Small intestine (tissue), 7 donors: ENCODE measurements around the gene TANGO6. TPM values are rescaled to one million over a fixed set of nuclear protein-coding genes. Genes with fewer than 3 reads are reported as not detected.
"Not testable (repeated sequence)": the region's sequence is repeated elsewhere in the genome, so short reads cannot be mapped to it uniquely, and the experiment has no call there.

Experiments
- DNase-seq, 2 donors: peaks; one replicate each; pipeline versions ENCODE4 v3.0.0 to v3.0.0-alpha.2; 2013
- FAIRE-seq: peaks from 2 replicates; lab custom pipeline; 2012; peaks lifted over from hg19 to GRCh38; lab: Jason Lieb, UNC
- H3K27ac ChIP-seq, 3 donors: one replicate each; pipeline ENCODE4 v1.5.1; 2013; ENCODE audit warnings: low read length in 2 of 3, mild to moderate bottlenecking in 2 of 3, control low read depth in 1 of 3, inconsistent platforms in 1 of 3, low read depth in 1 of 3, moderate library complexity in 1 of 3
- H3K27me3 ChIP-seq, 3 donors: one replicate each; pipeline ENCODE4 v1.6.1; 2013; ENCODE audit warnings: low read length in 3 of 3, inconsistent platforms in 1 of 3; ENCODE audit not compliant: control insufficient read depth in 3 of 3, insufficient read depth in 3 of 3
- H3K36me3 ChIP-seq, 3 donors: one replicate each; pipeline ENCODE4 v1.6.1; 2013; ENCODE audit warnings: low read length in 3 of 3, inconsistent platforms in 1 of 3, low read depth in 1 of 3, mild to moderate bottlenecking in 1 of 3, moderate library complexity in 1 of 3; ENCODE audit not compliant: control insufficient read depth in 3 of 3, insufficient read depth in 2 of 3
- H3K4me1 ChIP-seq, 3 donors: one replicate each; pipeline ENCODE4 v1.6.1; 2013; ENCODE audit warnings: low read length in 2 of 3, inconsistent platforms in 1 of 3, low read depth in 1 of 3, mild to moderate bottlenecking in 1 of 3, moderate library complexity in 1 of 3; ENCODE audit not compliant: control insufficient read depth in 3 of 3, insufficient read depth in 2 of 3
- H3K4me3 ChIP-seq, 3 donors: one replicate each; pipeline ENCODE4 v1.5.1; 2013; ENCODE audit warnings: low read length in 3 of 3, control low read depth in 1 of 3, inconsistent platforms in 1 of 3, low read depth in 1 of 3, mild to moderate bottlenecking in 1 of 3, moderate library complexity in 1 of 3
- H3K9me3 ChIP-seq, 2 donors: one replicate each; pipeline ENCODE4 v1.6.1; 2013; ENCODE audit warnings: low read depth in 1 of 2, low read length in 1 of 2; ENCODE audit not compliant: control insufficient read depth in 2 of 2, insufficient read depth in 1 of 2
- WGBS, 3 donors: extraction: QIAGEN DNeasy Blood & Tissue Kit; methylation state at CpG; one replicate each; pipeline ENCODE4 v1.1.7; 2013; 5-methylcytosine and 5-hydroxymethylcytosine counted together
- polyA plus RNA-seq, 4 donors: library from polyadenylated mRNA; stranded (reverse) in 3 of 4; unstranded in 1 of 4; fragments of 200-250 nt in 3 of 4; fragments of 120-200 nt in 1 of 4; gene quantifications; one replicate each; pipeline versions ENCODE4 v1.2.1 to v1.2.3, GENCODE V29; 2013
- donor health status: healthy with polysubstance abuse.
- donor health status: control.
- donor health status: control.
- donor health status: Bipolar disorder and iron deficiency.
- donor health status: healthy.

The TANGO6 gene
- polyA plus RNA-seq, 4 donors = 0.67 to 7.7 (median 2.9) TPM

DNA sequence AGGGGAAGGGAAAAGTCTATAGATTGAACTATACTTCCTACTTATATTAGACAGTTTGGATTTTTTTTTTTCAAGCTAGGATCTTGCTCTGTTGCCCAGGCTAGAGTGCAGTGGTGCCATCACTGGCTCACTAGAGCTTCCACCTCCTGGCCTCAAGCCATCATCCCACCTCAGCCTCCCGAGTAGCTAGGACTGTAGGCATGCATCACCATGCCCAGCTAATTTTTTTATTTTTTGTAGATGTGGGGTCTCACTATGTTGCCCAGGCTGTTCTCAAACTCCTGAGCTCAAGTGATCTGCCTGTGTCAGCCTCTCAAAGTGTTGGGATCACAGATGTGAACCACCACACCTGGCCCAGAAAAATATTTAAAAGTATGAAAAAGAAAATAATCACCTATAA is 141.1 kb downstream of the TANGO6 start:
- Histone ChIP-seq H3K27me3 (no peaks in the 10 kb centered on the region), H3K4me3 (no peak overlapping the region), H3K4me1 (no peaks in the 10 kb centered on the region), H3K36me3 (peaks cover 0 to 4% (median 0%) of the 10 kb centered on the region in 3 donors), H3K9me3 (no peaks in the 10 kb centered on the region), H3K27ac (no peak overlapping the region)
- FAIRE-seq = no peak
- 89 to 96% (median 91%) methylated on average over 1 of the region's 1 CpG for WGBS, 3 donors
- no peak for DNase-seq

DNA sequence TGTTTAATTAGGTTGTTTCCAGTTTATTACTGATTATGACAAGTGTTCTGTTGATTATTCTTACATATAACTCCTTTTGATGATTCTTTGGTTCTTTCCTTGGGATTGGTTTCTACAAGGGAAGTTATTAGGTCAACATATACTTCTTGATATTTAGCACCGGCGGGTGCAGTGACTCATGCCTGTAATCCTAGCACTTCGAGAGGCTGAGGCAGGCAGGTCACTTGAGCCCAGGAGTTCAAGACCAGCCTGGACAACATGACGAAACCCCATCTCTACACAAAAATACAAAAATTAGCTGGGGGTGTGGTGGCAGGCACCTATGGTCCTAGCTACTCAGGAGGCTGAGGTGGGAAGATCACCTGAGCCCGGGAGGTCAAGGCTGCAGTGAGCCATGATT is 141.9 kb downstream of the TANGO6 start:
- no peaks in the 10 kb centered on the region for H3K27me3 ChIP-seq
- no peak for FAIRE-seq
- 83 to 94% (median 86%) methylated on average over 5 of the region's 5 CpGs for WGBS, 3 donors

GRCh38 chr16:68985855-68986254 is 142.5 kb downstream of the TANGO6 start:
- Histone ChIP-seq H3K4me3 (no peak overlapping the region), H3K27ac (no peak overlapping the region), H3K36me3 (no peaks in the 10 kb centered on the region), H3K4me1 (no peaks in the 10 kb centered on the region), H3K9me3 (no peaks in the 10 kb centered on the region), H3K27me3 (no peaks in the 10 kb centered on the region)
- DNase-seq (no peak), FAIRE-seq (no peak)
- WGBS, 3 donors = 89 to 95% (median 94%) methylated on average over 2 of the region's 2 CpGs

More for the DNA sequence above, 141.9 kb downstream of the TANGO6 start:
- H3K4me1 ChIP-seq = no peaks in the 10 kb centered on the region
- no peak overlapping the region for H3K4me3 ChIP-seq
- H3K27ac ChIP-seq = no peak overlapping the region
- peaks cover 0 to 4% (median 0%) of the 10 kb centered on the region in 3 donors for H3K36me3 ChIP-seq
- no peaks in the 10 kb centered on the region for H3K9me3 ChIP-seq
- no peak for DNase-seq

GRCh38 chr16:68987734-68988457 is 144.6 kb downstream of the TANGO6 start:
- Histone ChIP-seq H3K9me3 (no peaks in the 10 kb centered on the region), H3K27me3 (no peaks in the 10 kb centered on the region), H3K4me1 (no peaks in the 10 kb centered on the region), H3K27ac (no peak overlapping the region), H3K36me3 (no peaks in the 10 kb centered on the region), H3K4me3 (no peak overlapping the region)
- DNase-seq (no peak), FAIRE-seq (no peak)
- 79 to 93% (median 90%) methylated on average over 4 of the region's 4 CpGs for WGBS, 3 donors

DNA sequence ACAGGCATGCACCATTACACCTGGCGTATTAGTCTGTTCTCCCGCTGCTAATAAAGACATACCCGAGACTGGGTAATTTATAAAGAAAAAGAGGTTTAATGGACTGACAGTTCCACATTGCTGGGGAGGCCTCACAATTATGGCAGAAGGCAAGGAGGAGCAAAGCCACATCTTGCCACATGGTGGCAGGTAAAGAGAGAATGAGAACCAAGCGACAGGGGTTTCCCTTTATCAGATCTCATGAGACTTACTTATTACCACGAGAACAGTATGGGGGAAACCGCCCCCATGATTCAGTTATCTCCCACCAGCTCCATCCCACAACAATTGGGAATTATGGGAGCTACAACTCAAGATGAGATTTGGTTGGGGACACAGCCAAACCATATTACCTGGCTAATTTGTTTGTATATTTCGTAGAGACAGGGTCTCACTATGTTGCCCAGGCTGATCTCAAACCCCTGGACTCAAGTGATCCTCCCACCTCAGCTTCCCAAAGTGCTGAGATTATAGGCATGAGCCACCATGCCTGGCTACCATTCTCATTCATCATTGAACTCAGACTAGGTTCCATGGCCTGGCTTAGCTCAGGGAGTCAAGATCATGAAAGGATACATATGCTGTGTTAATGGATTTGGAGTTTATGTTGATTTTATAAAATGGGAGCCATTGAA is 147.0 kb downstream of the TANGO6 start:
- not testable (repeated sequence) for H3K27me3 ChIP-seq, H3K27ac ChIP-seq, H3K36me3 ChIP-seq, H3K4me3 ChIP-seq, H3K4me1 ChIP-seq, H3K9me3 ChIP-seq, DNase-seq, FAIRE-seq
- WGBS, 3 donors = 90 to 93% (median 91%) methylated on average over 7 of the region's 7 CpGs

DNA sequence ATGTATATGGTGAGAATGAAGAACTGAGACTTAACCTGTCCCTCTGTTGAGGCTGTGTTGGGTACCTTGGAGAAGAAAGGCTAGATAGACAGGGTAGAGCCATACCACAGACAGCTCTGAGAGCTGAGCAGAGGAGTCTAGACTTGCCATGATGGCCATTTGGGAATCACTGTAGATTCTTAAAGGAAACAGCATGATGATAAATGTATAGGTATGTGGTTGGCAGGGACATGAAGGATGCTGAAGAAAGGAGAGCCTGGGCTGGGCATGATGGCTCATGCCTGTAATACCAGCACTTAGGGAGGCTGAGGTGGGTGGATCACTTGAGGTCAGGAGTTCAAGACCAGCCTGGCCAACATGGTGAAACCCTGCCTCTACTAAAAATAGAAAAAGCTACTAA is 147.7 kb downstream of the TANGO6 start:
- H3K27ac ChIP-seq = no peak overlapping the region
- no peaks in the 10 kb centered on the region for H3K9me3 ChIP-seq
- no peak for FAIRE-seq
- H3K36me3 ChIP-seq = no peaks in the 10 kb centered on the region
- H3K27me3 ChIP-seq = no peaks in the 10 kb centered on the region
- no peak overlapping the region for H3K4me3 ChIP-seq
- peaks cover 4 to 6% (median 5%) of the 10 kb centered on the region in 3 donors for H3K4me1 ChIP-seq
- no peak for DNase-seq

- H3K27me3 ChIP-seq = no peaks in the 10 kb centered on the region
- 85 to 89% (median 85%) methylated on average over 5 of the region's 5 CpGs for WGBS, 3 donors
- no peaks in the 10 kb centered on the region for H3K36me3 ChIP-seq
- FAIRE-seq (no peak), DNase-seq (no peak)
- H3K4me3 ChIP-seq = no peak overlapping the region
- no peak overlapping the region for H3K27ac ChIP-seq
- H3K4me1 ChIP-seq = peaks cover 4 to 6% (median 5%) of the 10 kb centered on the region in 3 donors
- no peaks in the 10 kb centered on the region for H3K9me3 ChIP-seq
Observed at GRCh38 chr16:68992521-68992920, 149.2 kb downstream of the TANGO6 start.

DNA sequence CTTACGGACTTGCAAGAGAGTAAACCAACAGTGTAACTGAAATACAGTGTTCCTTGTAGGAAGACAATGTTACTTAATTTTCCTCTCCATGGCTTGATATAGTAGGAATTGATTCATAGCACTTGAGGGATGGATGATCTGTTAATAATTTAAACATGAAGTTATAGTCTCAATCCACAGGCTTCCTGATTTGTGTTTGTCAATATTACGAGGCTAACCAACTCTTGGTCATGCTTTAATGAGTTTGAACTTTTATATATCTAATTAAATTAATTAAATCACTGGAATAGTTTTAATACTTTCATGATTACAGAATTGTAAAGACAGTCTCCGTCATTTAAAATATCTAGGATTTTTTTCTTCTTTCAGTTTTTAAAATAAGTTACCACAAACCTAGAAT is 150.1 kb downstream of the TANGO6 start:
- peak overlapping the region in 2 of 3 donors; percentile 44 to 68 for H3K27ac ChIP-seq
- H3K4me1 ChIP-seq = peaks cover 4 to 6% (median 5%) of the 10 kb centered on the region in 3 donors
- FAIRE-seq = no peak
- WGBS, 3 donors = 63 to 76% (median 71%) methylated on average over 3 of the region's 3 CpGs
- H3K4me3 ChIP-seq = no peak overlapping the region
- no peaks in the 10 kb centered on the region for H3K36me3 ChIP-seq
- no peaks in the 10 kb centered on the region for H3K27me3 ChIP-seq
- no peaks in the 10 kb centered on the region for H3K9me3 ChIP-seq
- peak in 1 of 2 donors; percentile 1 for DNase-seq
